GM21447 (cell line): ENCODE data around the gene ENTPD6.
A peak's percentile ranks its signal among the peaks of the same experiment; 100 is the strongest.
"Not testable (repeated sequence)": the region's sequence is repeated elsewhere in the genome, so short reads cannot be mapped to it uniquely, and the experiment has no call there.

Experiments used
- ATAC-seq: cut with Tn5 transposase; IDR thresholded peaks from one replicate; pipeline ENCODE4 v1.9.1; 2021; ENCODE audit not compliant: unreplicated experiment

ENTPD6 gene

DNA sequence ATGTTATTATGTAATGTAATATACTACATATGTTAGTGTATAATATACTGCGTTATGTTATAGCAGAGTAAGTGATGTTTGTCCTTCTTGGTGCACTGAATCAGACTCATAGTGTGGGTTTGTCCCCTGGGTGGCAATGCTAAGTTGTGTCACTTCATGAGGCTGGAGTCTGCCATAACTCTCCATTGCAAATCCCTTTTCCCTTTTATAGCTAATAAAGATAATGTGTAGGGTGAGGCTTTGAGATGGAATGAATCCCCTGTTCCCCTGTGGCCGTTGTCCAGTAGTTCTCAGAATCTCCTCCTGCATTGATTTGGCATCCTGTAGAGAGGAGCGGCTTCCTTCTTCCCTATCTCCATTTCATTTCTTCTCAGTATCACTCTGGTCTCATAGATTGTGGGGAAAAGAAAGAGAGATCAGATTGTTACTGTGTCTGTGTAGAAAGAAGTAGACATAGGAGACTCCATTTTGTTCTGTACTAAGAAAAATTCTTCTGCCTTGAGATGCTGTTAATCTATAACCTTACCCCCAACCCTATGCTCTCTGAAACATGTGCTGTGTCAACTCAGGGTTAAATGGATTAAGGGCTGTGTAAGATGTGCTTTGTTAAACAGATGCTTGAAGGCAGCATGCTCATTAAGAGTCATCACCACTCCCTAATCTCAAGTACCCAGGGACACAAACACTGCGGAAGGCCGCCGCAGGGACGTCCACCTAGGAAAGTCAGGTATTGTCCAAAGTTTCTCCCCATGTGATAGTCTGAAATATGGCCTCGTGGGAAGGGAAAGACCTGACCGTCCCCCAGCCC is 45.5 kb downstream of the ENTPD6 start:
- ATAC-seq: not testable (repeated sequence)

DNA sequence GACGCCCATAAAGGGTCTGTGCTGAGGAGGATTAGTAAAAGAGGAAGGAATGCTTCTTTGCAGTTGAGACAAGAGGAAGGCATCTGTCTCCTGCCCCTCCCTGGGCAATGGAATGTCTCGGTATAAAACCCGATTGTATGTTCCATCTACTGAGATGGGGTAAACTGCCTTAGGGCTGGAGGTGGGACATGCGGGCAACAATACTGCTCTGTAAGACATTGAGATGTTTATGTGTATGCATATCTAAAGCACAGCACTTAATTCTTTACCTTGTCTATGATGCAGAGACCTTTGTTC is 46.1 kb downstream of the ENTPD6 start:
- not testable (repeated sequence) for ATAC-seq

DNA sequence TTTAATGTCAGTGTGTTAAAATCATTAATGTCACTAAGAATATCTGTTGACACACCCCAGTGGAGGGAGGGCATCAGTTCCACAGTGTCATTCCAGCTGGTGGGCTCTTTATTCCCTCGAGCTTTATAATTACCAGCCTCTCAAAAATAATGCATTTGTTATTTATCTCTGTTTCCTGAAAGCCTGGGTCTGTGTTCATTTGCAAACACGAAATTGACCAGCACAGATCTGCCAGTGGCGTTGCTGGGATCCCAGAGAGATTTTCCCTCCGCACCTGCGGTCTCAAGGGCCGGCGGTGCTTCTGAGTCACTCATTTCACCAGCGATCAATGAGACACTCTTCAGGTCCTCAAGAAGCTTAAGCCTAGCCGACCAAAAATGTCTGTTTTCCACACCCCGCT is 46.7 kb downstream of the ENTPD6 start:
- ATAC-seq: no peak

DNA sequence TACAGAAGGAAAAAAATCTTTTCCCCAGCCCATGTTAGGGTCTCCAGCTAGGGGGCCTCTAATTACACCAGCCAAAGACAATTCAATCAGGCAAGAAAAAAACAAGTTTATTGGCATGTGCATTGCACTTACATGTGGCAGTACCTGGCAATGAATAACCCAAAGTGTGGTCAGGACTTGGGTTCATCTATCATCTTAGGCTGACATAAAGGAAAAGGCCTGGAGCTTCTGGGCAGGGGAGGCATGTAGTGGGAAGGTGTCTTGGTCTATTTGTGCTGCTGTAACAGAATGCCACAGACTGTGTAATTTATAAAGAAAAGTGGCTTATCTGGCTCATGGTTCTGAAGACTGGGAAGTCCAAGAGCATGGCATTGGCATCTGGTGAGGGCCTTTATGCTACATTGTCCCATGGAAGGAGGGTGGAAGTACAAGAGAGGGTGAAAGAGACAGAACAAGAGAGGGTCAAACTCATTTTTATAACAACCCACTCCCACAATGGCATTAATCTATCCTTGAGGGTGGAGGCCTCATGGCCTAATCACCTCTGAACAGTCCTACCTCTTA is 48.0 kb downstream of the ENTPD6 start:
- no peak for ATAC-seq

DNA sequence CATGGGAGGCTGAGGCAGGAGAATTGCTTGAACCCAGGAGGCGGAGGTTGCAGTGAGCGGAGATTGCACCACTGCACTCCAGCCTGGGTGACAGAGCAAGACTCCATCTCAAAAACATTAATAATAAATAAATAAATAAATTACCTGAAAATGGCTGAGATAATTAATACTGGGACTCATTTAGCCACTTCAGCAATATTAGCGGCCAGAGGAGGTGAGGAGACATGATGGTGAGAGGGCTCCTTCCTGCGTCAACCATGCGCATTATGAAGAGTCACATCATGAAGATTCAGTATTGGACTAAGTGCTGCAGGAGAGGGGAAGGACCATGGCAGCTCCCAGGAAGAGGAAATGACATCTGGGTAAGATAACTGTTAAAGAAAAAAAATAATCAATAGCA is 49.5 kb downstream of the ENTPD6 start:
- no peak for ATAC-seq

DNA sequence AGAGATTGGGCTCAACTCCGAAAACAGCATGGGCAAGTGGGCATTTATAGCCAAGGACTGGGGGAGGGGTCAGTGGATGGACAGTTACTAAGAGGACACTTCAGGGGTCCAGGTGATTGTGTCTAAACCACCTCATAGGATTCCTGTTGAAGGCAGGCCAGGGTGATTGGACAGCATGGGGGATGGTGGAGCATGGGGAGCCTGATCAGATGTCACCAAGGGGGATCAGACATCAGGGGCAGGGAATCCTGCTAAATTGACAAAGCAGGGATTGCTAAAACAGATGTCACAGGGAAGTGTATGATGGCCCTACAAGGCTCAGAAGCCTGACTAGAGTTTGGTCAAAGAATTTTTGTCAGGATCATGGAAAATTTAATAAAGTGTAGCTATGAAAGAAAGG is 49.9 kb downstream of the ENTPD6 start:
- no peak for ATAC-seq

DNA sequence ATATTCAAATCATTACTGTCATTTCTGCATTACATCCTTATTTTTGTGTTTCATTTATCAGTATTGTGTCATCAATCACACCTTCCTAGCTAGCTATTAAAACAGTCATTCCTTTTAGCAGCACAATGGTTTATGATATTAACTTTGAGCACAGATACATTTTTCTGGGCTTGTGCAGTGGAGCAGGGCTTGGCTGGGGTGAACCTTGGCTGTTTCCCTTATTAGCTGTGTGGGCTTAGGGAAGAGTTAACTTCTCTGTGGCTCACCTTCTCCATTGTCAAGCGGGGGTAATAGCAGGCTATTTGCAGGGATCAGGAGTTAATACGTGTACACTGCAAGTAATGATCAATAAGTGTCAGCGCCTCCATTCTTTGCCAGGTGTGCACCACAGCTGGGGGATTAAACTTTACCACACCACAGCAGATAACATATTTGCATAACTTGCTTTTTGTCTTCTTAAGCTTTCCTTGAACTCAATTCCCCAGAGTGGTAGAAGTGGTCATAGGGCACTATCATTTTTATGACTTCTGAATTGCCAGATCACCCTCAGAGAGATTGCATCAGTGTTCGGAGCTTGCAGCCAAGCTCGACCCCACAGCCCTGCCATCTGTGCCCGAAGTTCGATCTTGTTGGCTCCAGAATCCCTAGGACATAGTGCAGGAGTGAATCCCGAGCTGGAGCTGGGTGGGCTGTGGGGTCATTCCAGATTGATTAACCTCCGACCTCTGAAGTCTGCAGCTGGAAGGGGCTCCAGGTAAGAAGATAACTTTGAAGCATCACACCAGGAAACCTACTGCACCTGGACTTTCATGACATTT is 50.9 kb downstream of the ENTPD6 start:
- ATAC-seq: peak; percentile 35

DNA sequence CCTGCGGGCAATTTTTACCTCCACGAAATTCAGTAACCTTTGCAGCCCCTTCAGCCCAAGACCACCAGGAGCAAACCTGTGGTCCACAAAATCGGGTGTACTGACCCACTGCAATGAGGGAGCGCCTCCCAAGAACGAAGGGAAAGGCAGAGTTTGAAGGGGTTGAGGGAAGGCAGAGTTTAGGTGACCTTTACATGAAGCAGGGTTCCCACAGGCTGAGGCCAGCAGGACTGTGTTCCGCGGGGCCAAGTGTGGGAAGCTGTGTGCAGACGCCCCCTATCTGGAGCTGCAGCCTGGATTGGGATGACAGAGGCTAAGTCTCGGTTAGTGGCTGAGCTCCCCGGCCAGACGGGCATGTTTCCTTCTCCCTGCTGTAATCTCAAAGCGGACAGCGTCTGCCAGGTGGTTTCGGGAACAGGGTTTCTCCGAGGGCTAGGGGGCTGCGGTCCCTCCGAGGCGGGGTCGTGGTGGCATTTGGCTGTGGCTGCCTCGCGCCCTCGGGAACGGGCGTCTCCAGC is 51.5 kb downstream of the ENTPD6 start:
- peak; percentile 16 for ATAC-seq

DNA sequence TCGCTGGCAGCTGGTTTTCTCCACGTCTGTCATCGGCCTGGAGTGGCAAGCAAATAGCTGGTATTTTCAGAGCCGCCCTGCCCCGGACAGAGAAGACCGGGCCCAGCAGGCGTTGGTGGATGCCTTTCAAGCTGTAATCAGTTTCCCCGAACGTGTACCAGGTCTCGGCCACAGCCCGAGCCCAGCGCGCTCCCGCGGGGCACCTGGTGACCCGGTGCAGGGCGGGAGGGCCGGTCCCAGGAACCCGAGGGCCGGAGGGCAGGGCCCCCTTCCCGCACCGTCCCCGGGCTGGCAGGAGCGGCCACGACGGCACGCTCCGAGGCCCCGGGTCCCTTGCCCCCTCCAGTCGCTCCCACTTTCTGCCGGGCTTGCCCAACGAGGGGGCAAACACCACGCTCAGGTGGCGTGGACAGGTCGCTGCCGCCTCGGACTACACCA is 52.0 kb downstream of the ENTPD6 start:
- ATAC-seq: peak; percentile 36

DNA sequence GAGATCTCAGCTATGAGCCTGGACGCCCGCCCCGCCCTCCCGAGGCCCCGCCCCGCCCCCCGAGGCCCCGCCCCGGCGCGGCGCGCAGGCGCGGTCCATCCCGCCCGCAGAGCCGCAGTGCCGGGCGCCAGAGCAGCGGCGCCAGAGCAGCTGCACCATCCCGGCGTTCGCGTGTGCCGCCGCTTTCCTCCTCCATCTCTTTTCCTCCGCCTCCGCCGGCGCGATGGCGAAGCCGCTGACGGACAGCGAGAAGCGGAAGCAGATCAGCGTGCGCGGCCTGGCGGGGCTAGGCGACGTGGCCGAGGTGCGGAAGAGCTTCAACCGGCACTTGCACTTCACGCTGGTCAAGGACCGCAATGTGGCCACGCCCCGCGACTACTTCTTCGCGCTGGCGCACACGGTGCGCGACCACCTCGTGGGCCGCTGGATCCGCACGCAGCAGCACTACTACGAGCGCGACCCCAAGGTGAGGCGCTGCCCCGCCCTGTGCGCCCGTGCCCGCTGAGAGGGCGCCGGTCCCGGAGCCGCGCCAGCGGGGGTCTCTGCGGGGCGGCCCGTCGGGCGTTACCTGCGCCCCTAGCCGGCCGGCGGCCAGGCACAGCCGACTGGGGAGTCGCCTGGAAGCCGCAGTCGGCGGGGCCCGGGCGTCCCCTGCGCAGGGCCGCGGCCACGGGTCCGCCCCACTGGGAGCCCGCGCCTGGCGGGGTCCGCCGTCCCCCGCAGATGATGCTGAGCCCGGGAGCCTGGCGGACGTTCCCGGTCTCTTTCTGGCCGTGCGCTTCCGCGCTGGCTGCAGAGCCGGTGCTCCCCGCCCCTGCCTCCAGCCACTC is 52.7 kb downstream of the ENTPD6 start, which contains the start of gene PYGB:
Gene PYGB, plus strand, starts transcription at position 130 of the 830 bp plus-strand sequence. Its CDS starts 94 bp downstream, at position 224.
- peak; percentile 54 for ATAC-seq

DNA sequence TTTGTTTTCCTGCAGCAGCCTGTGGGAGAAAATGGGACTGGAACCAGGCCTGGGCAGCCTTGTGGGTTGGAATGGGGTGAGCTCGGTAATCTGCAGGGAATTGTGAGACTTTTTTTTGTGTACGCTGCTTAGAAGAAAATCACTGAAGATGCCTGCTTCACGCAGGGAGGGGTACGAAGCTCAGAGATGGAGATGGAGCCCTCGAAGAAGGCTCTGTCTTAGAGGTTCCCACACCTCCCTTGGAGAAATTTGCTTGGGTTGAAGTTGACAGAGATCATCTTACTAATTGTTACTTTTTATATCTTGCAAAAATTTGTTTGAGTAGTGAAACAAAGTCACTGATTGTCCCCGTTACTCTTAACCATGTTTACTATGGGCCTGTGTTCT is 53.3 kb downstream of the ENTPD6 start:
- ATAC-seq: no peak

DNA sequence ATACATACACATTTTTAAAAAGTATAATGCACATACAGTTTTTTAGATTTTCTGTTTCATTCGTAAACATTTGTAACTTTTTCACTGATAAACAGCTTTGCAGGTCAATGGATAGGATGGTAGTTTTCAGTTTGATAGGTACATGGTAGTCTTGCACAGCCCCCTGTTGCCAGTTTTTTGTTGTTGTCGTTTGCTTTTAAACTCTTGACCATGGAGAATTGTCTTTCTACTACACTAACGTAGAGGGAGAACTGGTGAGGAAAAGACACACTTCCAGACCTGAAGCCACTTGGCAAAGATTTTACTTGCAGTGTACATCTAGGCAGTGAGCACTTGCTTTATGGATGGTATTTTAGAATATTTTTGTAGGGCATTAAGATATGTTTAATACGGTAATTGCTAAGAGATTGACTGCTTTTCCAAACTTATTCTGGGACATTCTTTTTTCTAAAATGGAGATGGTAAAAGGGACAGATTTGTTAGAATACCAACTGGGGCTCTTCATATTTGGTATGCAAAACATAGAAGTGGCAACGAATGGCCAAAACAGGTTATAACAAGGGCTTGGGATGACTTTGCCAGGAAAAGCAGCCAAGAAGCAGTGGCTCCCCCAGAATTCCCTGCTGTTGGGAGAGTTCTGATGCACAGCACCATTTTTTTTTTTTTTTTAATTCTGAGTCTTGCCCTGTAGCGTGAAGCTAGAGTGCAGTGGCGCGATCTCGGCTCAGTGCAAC is 53.9 kb downstream of the ENTPD6 start:
- ATAC-seq: no peak

DNA sequence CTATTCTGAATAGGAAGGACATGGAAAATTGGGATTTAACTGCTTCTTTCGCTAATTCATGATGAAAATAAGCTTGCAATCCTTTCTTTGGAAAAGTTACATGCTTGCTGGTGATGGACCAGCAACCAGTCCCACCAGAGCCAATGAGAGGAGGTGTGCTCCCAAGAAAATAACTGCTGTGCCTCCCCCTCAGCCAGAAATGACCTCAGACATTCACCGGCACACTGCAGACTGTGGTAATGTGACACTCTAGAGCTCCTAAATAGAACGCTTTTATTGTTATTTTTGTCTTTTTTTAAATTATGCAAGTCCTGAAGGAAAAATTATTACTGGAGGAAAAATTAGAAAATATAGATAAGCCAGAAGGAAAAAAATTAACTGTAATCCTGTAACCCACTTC is 55.0 kb downstream of the ENTPD6 start:
- no peak for ATAC-seq

DNA sequence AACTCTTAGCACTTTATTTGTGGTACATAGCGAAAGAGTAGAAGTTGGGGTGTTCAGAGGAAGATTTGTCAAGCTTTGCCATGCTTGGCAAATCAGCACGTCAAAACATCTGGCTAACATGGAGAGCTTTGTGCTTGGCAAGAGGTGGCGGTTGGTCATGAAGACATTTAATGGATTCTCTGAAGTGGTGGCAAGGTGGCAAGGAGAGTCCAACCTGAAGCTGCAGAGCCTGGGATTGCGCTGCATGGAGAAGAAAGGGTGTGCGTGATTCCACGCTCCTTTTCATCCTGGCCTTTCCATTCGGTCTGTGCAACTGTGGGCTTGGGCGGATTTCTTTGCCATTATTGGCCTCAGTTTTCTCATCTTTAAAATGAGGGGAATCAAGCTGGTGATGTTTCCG is 55.5 kb downstream of the ENTPD6 start:
- no peak for ATAC-seq

DNA sequence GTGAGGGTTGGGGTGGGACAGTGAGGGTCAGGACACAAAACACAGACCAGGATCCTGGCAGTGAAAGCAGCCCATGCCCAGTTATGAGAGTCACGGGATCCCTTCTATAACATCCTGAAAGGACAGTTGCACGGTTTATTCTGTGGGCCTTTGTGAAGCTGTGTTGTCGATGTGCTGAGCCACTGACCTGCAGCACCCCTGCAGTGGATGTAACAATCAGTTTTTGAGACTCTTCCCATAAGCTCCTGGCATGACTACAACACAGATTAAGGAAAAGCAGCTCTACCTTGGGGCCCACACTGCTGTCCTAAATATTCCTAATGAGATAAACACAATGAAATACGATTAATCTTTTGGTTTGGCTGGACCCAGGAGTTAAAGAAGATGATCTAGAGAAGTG is 56.0 kb downstream of the ENTPD6 start:
- no peak for ATAC-seq

DNA sequence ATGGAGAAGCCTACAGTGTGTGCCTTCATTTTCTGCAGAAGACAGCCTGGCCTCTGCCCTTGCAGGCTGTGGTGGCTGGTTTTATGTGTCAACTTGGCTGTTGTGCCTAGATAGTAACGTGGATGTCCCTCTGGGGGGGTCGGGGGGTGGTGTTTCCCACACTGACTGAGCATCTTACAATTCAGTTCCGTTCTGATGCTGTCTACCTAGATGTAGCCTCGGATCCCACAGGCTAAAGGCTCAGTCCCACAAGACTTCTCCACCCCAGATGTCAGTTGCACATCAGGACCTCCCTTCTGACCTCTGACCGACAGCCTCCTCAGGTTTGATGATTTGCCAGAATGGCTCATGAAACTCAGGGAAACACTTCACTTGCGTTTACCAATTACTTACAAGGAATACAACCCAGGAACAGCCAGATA is 56.7 kb downstream of the ENTPD6 start:
- ATAC-seq: no peak

DNA sequence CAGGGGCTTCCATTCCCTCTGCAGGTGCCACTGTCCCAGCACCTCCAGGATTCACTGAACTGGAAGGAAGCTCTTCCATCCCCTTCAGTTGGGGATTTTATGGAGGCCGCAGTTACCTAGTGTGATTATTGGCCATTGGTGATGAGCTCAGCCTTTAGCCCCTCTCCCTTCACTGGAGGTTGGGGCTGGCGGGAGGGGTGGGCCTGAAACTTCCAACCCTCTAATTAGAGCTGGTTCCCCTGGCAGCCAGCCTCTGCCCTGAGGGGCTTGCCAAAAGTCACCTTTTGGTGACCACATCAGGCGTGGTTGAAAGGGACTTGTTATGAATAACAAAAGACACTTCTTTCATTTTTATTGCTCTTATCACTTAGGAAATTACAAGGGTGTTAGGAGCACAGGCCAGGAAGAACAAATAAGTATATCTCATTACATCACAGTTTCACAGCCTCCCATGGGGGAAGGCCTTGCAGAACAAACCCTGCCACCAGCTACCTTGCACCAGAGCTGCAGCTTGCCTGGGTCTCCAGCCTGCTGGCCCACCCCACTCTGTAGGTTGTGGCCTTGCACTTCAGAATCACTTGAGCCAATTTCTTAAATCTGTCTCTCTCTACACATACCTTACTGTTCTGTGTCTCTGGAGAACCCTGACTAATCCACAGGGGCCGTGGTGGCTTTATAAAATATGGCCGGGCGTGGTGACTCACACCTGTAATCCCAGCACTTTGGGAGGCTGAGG is 57.3 kb downstream of the ENTPD6 start:
- no peak for ATAC-seq

DNA sequence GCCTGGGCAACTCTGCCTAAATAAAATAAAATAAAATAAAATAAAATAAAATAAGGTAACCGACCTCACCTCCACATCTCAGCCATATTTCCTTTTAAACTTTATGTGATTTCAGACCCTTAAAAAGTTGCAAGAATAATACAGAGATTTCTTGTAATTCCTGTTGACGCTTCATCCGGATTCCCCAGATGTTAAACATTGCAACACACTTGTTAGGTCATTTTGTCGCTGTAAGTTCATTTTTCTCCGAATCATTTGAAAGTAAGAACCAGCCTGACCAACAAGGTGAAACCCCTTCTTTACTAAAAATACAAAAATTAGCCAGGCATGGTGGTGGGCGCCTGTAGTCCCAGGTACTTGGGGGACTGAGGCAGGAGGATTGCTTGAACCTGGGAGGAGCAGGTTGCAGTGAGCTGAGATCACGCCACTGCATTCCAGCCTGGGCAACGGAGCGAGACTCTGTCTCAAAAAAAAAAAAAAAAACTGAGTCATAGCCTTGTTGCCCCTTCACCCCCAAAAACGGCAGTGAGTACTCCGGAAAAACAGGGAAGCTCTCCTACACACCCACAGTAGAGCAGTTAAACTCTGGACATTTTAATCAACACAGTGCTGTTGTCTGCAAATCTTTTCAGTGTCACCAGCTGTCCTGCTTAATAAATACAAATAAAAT is 58.2 kb downstream of the ENTPD6 start:
- no peak for ATAC-seq

DNA sequence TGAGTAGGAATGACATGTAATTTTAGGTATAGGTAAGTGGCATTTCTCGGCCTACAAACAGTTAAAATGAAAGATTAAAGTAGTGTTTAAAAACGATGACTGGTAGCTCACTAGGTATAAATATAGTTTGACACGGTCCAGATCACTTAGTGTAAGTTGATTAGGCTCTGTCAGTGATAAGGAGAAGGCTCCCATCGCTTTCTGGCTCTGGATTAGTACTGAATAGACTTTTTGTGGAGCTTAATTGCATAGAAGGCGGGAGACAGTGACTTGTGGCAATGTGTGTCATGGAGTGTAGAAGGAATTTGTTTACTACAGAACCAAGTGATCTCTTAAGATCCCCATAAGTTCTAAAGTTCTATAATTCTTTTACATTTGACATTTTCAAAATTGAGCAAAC is 59.1 kb downstream of the ENTPD6 start:
- no peak for ATAC-seq
